ENCODE measurements around the gene CFAP45.

CFAP45 gene

DNA sequence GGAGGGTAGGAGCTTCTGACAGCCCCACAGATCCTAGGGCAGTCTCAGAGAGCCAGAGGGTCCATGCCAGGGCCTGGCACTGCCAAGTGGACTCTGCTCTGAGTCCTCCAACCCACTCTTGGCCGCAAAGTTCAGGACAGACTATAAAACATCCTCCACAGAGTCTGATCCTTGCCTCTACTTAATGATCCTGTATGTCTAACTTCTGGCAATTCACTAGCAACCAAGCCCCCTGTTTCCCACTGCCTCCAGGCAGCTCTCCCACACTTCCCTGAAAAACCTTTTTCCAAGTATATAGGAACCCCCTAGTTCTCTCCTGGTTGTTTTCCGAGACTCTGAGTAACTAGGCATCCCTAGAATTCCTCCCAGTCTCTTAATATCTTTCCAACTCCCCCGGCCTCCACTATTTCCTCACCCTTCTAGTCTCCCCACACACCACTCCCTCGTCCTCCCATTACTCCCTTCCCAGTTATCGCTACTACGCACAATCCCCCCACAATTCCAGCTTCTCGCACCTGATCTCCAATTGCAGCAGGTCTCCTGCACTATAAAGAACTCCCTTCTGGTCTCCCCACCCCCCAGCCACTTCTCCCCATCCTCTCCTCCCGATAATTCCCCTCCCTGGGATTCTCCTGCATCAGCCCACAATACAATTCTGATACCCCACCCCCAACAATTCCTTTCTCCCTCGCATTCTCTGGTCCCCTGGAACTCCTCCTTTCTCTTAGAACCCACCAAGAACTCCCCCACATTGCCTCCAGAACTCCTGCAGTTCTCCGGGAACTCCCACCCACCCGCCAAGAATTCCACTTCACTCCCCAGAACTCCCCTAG is 44.9 kb upstream of the CFAP45 start:
- peak overlapping the region; percentile 53 for H3K4me3 ChIP-seq (ENCODE audit: low read length)
- TF ChIP-seq, protein P1, sequence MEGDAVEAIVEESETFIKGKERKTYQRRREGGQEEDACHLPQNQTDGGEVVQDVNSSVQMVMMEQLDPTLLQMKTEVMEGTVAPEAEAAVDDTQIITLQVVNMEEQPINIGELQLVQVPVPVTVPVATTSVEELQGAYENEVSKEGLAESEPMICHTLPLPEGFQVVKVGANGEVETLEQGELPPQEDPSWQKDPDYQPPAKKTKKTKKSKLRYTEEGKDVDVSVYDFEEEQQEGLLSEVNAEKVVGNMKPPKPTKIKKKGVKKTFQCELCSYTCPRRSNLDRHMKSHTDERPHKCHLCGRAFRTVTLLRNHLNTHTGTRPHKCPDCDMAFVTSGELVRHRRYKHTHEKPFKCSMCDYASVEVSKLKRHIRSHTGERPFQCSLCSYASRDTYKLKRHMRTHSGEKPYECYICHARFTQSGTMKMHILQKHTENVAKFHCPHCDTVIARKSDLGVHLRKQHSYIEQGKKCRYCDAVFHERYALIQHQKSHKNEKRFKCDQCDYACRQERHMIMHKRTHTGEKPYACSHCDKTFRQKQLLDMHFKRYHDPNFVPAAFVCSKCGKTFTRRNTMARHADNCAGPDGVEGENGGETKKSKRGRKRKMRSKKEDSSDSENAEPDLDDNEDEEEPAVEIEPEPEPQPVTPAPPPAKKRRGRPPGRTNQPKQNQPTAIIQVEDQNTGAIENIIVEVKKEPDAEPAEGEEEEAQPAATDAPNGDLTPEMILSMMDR (conservative IDR thresholded peaks at IDR 0.05; ENCODE audit: low read length), result no peak
- no peak for DNase-seq (ENCODE audit: low read depth)

DNA sequence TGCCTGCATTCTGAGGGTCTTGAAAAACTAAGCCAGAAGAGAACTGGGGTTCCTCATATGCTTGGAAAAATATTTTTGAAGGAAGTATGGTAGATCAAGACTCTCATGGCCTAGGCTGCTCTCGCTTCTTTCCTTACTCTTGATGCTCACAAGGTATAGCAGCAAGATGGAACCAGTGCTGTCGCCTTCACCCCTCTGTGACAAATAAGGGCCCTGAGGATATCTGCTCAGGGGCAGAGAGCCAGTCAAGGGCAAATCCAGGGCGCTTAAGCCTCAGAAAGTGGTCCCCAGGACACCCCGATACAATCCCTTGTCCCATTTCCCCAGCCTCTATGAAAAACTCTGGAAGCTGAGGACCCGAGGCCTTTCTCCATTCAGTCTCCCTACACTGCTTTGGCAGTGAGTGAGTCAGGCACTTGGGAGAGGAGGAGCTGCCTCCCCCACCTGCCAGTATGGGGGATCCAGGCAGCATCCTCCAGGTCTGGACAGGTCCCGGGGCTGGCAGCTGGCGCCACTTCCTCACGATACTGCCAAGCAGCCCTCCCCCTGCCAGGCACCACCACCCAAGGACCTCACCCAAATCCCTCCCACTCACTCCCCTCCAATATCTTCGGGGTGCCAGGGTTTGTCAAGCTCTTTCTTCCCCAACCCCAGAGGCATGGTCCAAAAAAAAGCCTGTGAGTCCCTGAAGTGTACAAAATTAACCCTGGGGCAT is 44.1 kb upstream of the CFAP45 start:
- no peak overlapping the region for H3K4me3 ChIP-seq (ENCODE audit: low read length)
- no peak for DNase-seq (ENCODE audit: low read depth)
- TF ChIP-seq, protein P1 (conservative IDR thresholded peaks at IDR 0.05; ENCODE audit: low read length), result no peak

- TF ChIP-seq, protein P1 (conservative IDR thresholded peaks at IDR 0.05; ENCODE audit: low read length), result no peak
- no peak for DNase-seq (ENCODE audit: low read depth)
- H3K4me3 ChIP-seq (ENCODE audit: low read length), result no peak overlapping the region
Observed at GRCh38 chr1:159943278-159943640, 43.3 kb upstream of the CFAP45 start.

DNA sequence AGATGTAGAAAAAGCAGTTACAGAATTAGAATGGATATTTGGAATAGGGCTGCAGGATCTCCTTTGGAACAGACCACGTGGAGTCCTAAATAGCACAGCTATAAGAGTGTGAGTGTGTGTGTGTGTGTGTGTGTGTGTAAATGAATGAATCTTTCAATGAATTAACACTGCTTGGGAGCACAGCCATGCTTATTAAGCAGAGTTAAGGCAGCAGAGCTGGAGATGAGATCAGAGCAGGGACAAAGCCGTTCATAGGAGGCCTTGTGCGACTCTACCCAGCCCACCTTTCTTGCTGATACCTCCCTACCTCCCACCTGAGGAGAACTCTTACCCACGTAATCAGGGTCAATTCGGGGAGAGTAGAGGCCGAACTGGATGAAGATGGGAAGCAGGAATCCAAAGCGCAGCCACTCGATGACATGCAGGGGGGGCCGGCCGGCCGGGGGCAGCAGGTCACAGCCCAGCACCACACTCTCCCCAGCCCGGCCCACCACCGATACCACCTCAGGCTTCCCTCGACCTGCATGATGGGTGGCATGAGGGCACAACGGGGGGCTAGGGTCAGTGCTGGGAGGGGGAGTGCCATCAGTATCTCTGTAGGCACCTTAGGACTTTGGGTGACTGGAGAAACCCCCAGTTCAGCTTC is 42.8 kb upstream of the CFAP45 start:
- no peak overlapping the region for H3K4me3 ChIP-seq (ENCODE audit: low read length)
- no peak for DNase-seq (ENCODE audit: low read depth)
- TF ChIP-seq, protein P1 (conservative IDR thresholded peaks at IDR 0.05; ENCODE audit: low read length), result no peak

- TF ChIP-seq, protein P1 (conservative IDR thresholded peaks at IDR 0.05; ENCODE audit: low read length), result no peak
- no peak overlapping the region for H3K4me3 ChIP-seq (ENCODE audit: low read length)
- DNase-seq (ENCODE audit: low read depth), result no peak
Observed at GRCh38 chr1:159941591-159942560, 41.9 kb upstream of the CFAP45 start.

GRCh38 chr1:159941141-159941540 is 41.2 kb upstream of the CFAP45 start:
- TF ChIP-seq, protein P1 (conservative IDR thresholded peaks at IDR 0.05; ENCODE audit: low read length), result no peak
- H3K4me3 ChIP-seq (ENCODE audit: low read length), result no peak overlapping the region
- DNase-seq (ENCODE audit: low read depth), result no peak

All from AG10803 (cell line).